HEK293 (cell line): ENCODE data around the gene ACAP2.

ENCODE experiments used
- CTCF ChIA-PET: fragments of 350-600 bp; formaldehyde crosslinking; extraction: SDS; loops from one replicate; lab custom pipeline; 2021; ENCODE audit warnings: antibody characterized with exemption; lab: Yijun Ruan, JAX
- POLR2A ChIA-PET: fragments of 300-600 bp; formaldehyde crosslinking; extraction: SDS; loops from one replicate; lab custom pipeline; 2020; ENCODE audit warnings: antibody characterized with exemption, inconsistent platforms; lab: Yijun Ruan, JAX
- H3K27ac ChIP-seq: fragments of 200-500 bp; sonication (Bioruptor generic); 2 replicates; pipeline ENCODE4 v1.5.1; 2014; ENCODE audit warnings: low read depth, low read length, control low read depth, inconsistent platforms; ENCODE audit errors: extremely low read depth
- H3K36me3 ChIP-seq, 2 experiments: fragments of 200-500 bp in 1 of 2; sonication (Bioruptor generic) in 1 of 2; 1 replicate in 1 of 2; 2 replicates in 1 of 2; pipeline ENCODE4 v1.5.1; 2014 to 2017; ENCODE audit warnings: inconsistent platforms in 2 of 2, low read length in 2 of 2; ENCODE audit not compliant: control insufficient read depth in 2 of 2, insufficient read depth in 1 of 2
- H3K4me1 ChIP-seq: fragments of 200-500 bp; sonication (Bioruptor generic); 2 replicates; pipeline ENCODE4 v1.5.1; 2014; ENCODE audit warnings: mild to moderate bottlenecking, low read length, inconsistent platforms; ENCODE audit not compliant: control insufficient read depth, insufficient read depth
- H3K4me3 ChIP-seq: 2 replicates; pipeline ENCODE4 v1.5.1; 2011; ENCODE audit warnings: low read depth, mild to moderate bottlenecking, control low read depth, low read length, moderate library complexity
- H3K9me3 ChIP-seq: fragments of 200-500 bp; sonication (Bioruptor generic); 2 replicates; pipeline ENCODE4 v1.5.1; 2014; ENCODE audit warnings: low read depth, low read length, inconsistent platforms; ENCODE audit not compliant: control insufficient read depth, insufficient read depth
- MEIS1 ChIP-seq: sonication (generic); formaldehyde crosslinking; IDR thresholded peaks from 2 replicates; pipeline ENCODE4 v1.8.1; 2022; ENCODE audit warnings: missing genetic modification reagents, mild to moderate bottlenecking, borderline replicate concordance
- MYNN ChIP-seq: fragments of 450-650 bp; formaldehyde crosslinking; IDR thresholded peaks from 2 replicates; pipeline ENCODE4 v1.5.1; 2016; ENCODE audit warnings: missing biosample characterization, missing genetic modification characterization, borderline replicate concordance
- OSR2 ChIP-seq: fragments of 450-650 bp; formaldehyde crosslinking; IDR thresholded peaks from 2 replicates; pipeline ENCODE4 v1.5.1; 2016; ENCODE audit warnings: missing biosample characterization, missing genetic modification characterization
- PATZ1 ChIP-seq: fragments of 450-650 bp; formaldehyde crosslinking; IDR thresholded peaks from 2 replicates; pipeline ENCODE4 v1.5.1; 2016; ENCODE audit warnings: missing biosample characterization, missing genetic modification characterization
- ZBTB7A ChIP-seq: fragments of 450-650 bp; formaldehyde crosslinking; IDR thresholded peaks from 2 replicates; pipeline ENCODE4 v1.5.1; 2016; ENCODE audit warnings: low read depth, missing biosample characterization, missing genetic modification characterization
- ZNF112 ChIP-seq: fragments of 450-650 bp; formaldehyde crosslinking; IDR thresholded peaks from 2 replicates; pipeline ENCODE4 v1.5.0; 2017; ENCODE audit warnings: missing biosample characterization, missing genetic modification characterization
- ZNF114 ChIP-seq: fragments of 450-650 bp; formaldehyde crosslinking; IDR thresholded peaks from 2 replicates; pipeline ENCODE4 v1.5.0; 2017; ENCODE audit warnings: missing biosample characterization, missing genetic modification characterization
- ZNF132 ChIP-seq: fragments of 450-650 bp; formaldehyde crosslinking; IDR thresholded peaks from 2 replicates; pipeline ENCODE4 v1.5.1; 2017; ENCODE audit warnings: missing biosample characterization, missing genetic modification characterization, borderline replicate concordance
- ZNF157 ChIP-seq: fragments of 450-650 bp; formaldehyde crosslinking; IDR thresholded peaks from 2 replicates; pipeline ENCODE4 v1.5.1; 2016; ENCODE audit warnings: missing biosample characterization, missing genetic modification characterization
- ZNF280C ChIP-seq: fragments of 450-650 bp; formaldehyde crosslinking; IDR thresholded peaks from 2 replicates; pipeline ENCODE4 v1.5.1; 2016; ENCODE audit warnings: missing biosample characterization, missing genetic modification characterization
- ZNF391 ChIP-seq: fragments of 450-650 bp; formaldehyde crosslinking; IDR thresholded peaks from 2 replicates; pipeline ENCODE4 v1.5.1; 2016; ENCODE audit warnings: low read depth, missing biosample characterization, missing genetic modification characterization, borderline replicate concordance
- ZNF449 ChIP-seq: fragments of 450-650 bp; formaldehyde crosslinking; IDR thresholded peaks from 2 replicates; pipeline ENCODE4 v1.5.1; 2017; ENCODE audit warnings: missing biosample characterization, mild to moderate bottlenecking, missing genetic modification characterization, moderate library complexity
- ZNF510 ChIP-seq: fragments of 450-650 bp; formaldehyde crosslinking; IDR thresholded peaks from 2 replicates; pipeline ENCODE4 v1.5.1; 2018; ENCODE audit warnings: mild to moderate bottlenecking, missing genetic modification characterization, missing biosample characterization; ENCODE audit not compliant: insufficient replicate concordance
- ZNF548 ChIP-seq: fragments of 450-650 bp; formaldehyde crosslinking; IDR thresholded peaks from 2 replicates; pipeline ENCODE4 v1.5.1; 2016; ENCODE audit warnings: missing biosample characterization, missing genetic modification characterization
- ZNF558 ChIP-seq: fragments of 450-650 bp; formaldehyde crosslinking; IDR thresholded peaks from 2 replicates; pipeline ENCODE4 v1.5.1; 2016; ENCODE audit warnings: missing biosample characterization, missing genetic modification characterization
- ZNF658 ChIP-seq: fragments of 450-650 bp; formaldehyde crosslinking; IDR thresholded peaks from 2 replicates; pipeline ENCODE4; 2016; ENCODE audit warnings: missing biosample characterization, missing genetic modification characterization
- ZNF664 ChIP-seq: fragments of 450-650 bp; formaldehyde crosslinking; IDR thresholded peaks from 2 replicates; pipeline ENCODE4 v1.5.1; 2016; ENCODE audit warnings: missing biosample characterization, missing genetic modification characterization
- ZNF791 ChIP-seq: fragments of 450-650 bp; formaldehyde crosslinking; IDR thresholded peaks from 2 replicates; pipeline ENCODE4 v1.5.1; 2016; ENCODE audit warnings: missing biosample characterization, missing genetic modification characterization
- TF ChIP-seq, protein P1 (sequence below): fragments of 450-650 bp; formaldehyde crosslinking; conservative IDR thresholded peaks from 2 replicates; pipeline ENCODE4 v1.5.1; 2016; ENCODE audit warnings: low read depth, missing biosample characterization, missing genetic modification characterization
- TF ChIP-seq, protein P2 (sequence below): fragments of 450-650 bp; formaldehyde crosslinking; IDR thresholded peaks from 2 replicates; pipeline ENCODE4 v1.5.1; 2016; ENCODE audit warnings: missing biosample characterization, missing genetic modification characterization
- TF ChIP-seq, protein P3 (sequence below): fragments of 450-650 bp; IDR thresholded peaks from 2 replicates; pipeline ENCODE4 v1.5.1; 2018; ENCODE audit warnings: missing biosample characterization, mild to moderate bottlenecking, missing genetic modification characterization
- TF ChIP-seq, protein P4 (sequence below): fragments of 450-650 bp; formaldehyde crosslinking; IDR thresholded peaks from 2 replicates; pipeline ENCODE4 v1.5.1; 2016; ENCODE audit warnings: missing biosample characterization, missing genetic modification characterization

Gene ACAP2

GRCh38 chr3:195247863-195248189 lies 195.0 kb downstream of the ACAP2 start (continued):
- TF ChIP-seq, protein P1, sequence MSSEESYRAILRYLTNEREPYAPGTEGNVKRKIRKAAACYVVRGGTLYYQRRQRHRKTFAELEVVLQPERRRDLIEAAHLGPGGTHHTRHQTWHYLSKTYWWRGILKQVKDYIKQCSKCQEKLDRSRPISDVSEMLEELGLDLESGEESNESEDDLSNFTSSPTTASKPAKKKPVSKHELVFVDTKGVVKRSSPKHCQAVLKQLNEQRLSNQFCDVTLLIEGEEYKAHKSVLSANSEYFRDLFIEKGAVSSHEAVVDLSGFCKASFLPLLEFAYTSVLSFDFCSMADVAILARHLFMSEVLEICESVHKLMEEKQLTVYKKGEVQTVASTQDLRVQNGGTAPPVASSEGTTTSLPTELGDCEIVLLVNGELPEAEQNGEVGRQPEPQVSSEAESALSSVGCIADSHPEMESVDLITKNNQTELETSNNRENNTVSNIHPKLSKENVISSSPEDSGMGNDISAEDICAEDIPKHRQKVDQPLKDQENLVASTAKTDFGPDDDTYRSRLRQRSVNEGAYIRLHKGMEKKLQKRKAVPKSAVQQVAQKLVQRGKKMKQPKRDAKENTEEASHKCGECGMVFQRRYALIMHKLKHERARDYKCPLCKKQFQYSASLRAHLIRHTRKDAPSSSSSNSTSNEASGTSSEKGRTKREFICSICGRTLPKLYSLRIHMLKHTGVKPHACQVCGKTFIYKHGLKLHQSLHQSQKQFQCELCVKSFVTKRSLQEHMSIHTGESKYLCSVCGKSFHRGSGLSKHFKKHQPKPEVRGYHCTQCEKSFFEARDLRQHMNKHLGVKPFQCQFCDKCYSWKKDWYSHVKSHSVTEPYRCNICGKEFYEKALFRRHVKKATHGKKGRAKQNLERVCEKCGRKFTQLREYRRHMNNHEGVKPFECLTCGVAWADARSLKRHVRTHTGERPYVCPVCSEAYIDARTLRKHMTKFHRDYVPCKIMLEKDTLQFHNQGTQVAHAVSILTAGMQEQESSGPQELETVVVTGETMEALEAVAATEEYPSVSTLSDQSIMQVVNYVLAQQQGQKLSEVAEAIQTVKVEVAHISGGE (tag by site-specific recombination), result no peak
- TF ChIP-seq ZNF548 (tag by site-specific recombination), result no peak
- no peak for TF ChIP-seq ZNF280C (tag by site-specific recombination)
- no peak for TF ChIP-seq ZNF449
- no peak for TF ChIP-seq ZNF510
- TF ChIP-seq ZBTB7A (tag by site-specific recombination), result no peak
- TF ChIP-seq, all 188 proteins: peak for 0

GRCh38 chr3:195247086-195247862 lies 195.5 kb downstream of the ACAP2 start:
- Histone ChIP-seq H3K27ac (no peak overlapping the region), H3K9me3 (no peaks in the 10 kb centered on the region), H3K4me3 (no peak overlapping the region), H3K4me1 (0 out of 2 replicates have a peak, but pooled peaks cover under 1% of the 10 kb centered on the region), H3K36me3 (peaks cover 0 to 3% of the 10 kb centered on the region in 2 experiments; a peak in 1 of 3 replicates)
- ChIA-PET CTCF (no interaction called here), POLR2A (no interaction called here)
- TF ChIP-seq OSR2 (tag by site-specific recombination) (no peak), ZNF114 (tag by site-specific recombination) (no peak), ZNF791 (no peak), ZNF664 (no peak), ZNF132 (tag by site-specific recombination) (no peak), ZNF112 (tag by site-specific recombination) (no peak), MEIS1 (CRISPR knock-in tag) (no peak), PATZ1 (tag by site-specific recombination) (no peak), ZNF391 (tag by site-specific recombination) (no peak), MYNN (no peak), ZNF658 (tag by site-specific recombination) (no peak), ZNF510 (no peak), ZNF558 (tag by site-specific recombination) (no peak), ZNF157 (no peak)
- TF ChIP-seq, protein P2, sequence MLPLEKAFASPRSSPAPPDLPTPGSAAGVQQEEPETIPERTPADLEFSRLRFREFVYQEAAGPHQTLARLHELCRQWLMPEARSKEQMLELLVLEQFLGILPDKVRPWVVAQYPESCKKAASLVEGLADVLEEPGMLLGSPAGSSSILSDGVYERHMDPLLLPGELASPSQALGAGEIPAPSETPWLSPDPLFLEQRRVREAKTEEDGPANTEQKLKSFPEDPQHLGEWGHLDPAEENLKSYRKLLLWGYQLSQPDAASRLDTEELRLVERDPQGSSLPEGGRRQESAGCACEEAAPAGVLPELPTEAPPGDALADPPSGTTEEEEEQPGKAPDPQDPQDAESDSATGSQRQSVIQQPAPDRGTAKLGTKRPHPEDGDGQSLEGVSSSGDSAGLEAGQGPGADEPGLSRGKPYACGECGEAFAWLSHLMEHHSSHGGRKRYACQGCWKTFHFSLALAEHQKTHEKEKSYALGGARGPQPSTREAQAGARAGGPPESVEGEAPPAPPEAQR, result no peak
- TF ChIP-seq, protein P3, sequence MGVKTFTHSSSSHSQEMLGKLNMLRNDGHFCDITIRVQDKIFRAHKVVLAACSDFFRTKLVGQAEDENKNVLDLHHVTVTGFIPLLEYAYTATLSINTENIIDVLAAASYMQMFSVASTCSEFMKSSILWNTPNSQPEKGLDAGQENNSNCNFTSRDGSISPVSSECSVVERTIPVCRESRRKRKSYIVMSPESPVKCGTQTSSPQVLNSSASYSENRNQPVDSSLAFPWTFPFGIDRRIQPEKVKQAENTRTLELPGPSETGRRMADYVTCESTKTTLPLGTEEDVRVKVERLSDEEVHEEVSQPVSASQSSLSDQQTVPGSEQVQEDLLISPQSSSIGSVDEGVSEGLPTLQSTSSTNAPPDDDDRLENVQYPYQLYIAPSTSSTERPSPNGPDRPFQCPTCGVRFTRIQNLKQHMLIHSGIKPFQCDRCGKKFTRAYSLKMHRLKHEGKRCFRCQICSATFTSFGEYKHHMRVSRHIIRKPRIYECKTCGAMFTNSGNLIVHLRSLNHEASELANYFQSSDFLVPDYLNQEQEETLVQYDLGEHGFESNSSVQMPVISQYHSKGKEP, result no peak
- TF ChIP-seq, protein P4, sequence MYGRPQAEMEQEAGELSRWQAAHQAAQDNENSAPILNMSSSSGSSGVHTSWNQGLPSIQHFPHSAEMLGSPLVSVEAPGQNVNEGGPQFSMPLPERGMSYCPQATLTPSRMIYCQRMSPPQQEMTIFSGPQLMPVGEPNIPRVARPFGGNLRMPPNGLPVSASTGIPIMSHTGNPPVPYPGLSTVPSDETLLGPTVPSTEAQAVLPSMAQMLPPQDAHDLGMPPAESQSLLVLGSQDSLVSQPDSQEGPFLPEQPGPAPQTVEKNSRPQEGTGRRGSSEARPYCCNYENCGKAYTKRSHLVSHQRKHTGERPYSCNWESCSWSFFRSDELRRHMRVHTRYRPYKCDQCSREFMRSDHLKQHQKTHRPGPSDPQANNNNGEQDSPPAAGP, result no peak
